Measurements from ENCODE around the gene DPM2. TPM values are rescaled to one million over a fixed set of nuclear protein-coding genes. Genes with fewer than 3 reads are reported as not detected.

Gene DPM2
- total RNA-seq, 5 donors from 2014 or later (not counting 1 experiment from before 2014, with no cell fraction given): 32.3 to 66.5 (median 60.5) TPM

Other genes starting within 250 kb of the DPM2 start
- under 1 TPM in 3 of 5 donors, not detected in 2; 0.13 to 0.44 (median 0.40) TPM for gene CFAP157, start 230.9 kb downstream of the DPM2 start, total RNA-seq
- gene PTRH1, start 222.2 kb downstream of the DPM2 start, total RNA-seq: 10 to 100 TPM in 4 of 5 donors, 1 to 10 TPM in 1; 4.4 to 15.9 (median 12.9) TPM
- gene TTC16, start 221.8 kb downstream of the DPM2 start, total RNA-seq: 10 to 100 TPM in 1 of 5 donors, 1 to 10 TPM in 4; 4.6 to 31.8 (median 6.2) TPM
- 10 to 100 TPM in 3 of 5 donors, 1 to 10 TPM in 2; 7.7 to 18.4 (median 15.5) TPM for gene TOR2A, start 202.6 kb downstream of the DPM2 start, total RNA-seq
- gene SH2D3C, start 159.2 kb downstream of the DPM2 start, total RNA-seq: 10 to 100 TPM; 31.6 to 48.7 (median 47.7) TPM
- gene CDK9, start 151.8 kb downstream of the DPM2 start, total RNA-seq: 100 to 1,000 TPM; 108 to 159 (median 147) TPM
- 100 to 1,000 TPM in 3 of 5 donors, 10 to 100 TPM in 2; 78.4 to 151 (median 139) TPM for gene FPGS, start 135.0 kb downstream of the DPM2 start, total RNA-seq
- 10 to 100 TPM in 1 of 5 donors, 1 to 10 TPM in 4; 6.8 to 16.7 (median 8.8) TPM for gene ENG, start 83.2 kb downstream of the DPM2 start, total RNA-seq
- gene AK1, start 60.2 kb downstream of the DPM2 start, total RNA-seq: 10 to 100 TPM; 40.5 to 54.9 (median 50.4) TPM
- 100 to 1,000 TPM in 2 of 5 donors, 10 to 100 TPM in 3; 73.0 to 123 (median 86.3) TPM for gene ST6GALNAC6, start 38.3 kb downstream of the DPM2 start, total RNA-seq
- 10 to 100 TPM; 24.9 to 40.7 (median 35.1) TPM for gene ST6GALNAC4, start 20.8 kb downstream of the DPM2 start, total RNA-seq
- 1 to 10 TPM in 4 of 5 donors, under 1 TPM in 1; 0.99 to 5.6 (median 2.6) TPM for gene PIP5KL1, start 7.1 kb downstream of the DPM2 start, total RNA-seq
- 100 to 1,000 TPM; 351 to 746 (median 698) TPM for gene EEIG1, start 43.1 kb upstream of the DPM2 start, total RNA-seq
- gene NAIF1, start 129.5 kb upstream of the DPM2 start, total RNA-seq: 10 to 100 TPM; 11.6 to 14.9 (median 13.8) TPM
- 10 to 100 TPM; 11.8 to 21.0 (median 17.3) TPM for gene SLC25A25, start 130.4 kb upstream of the DPM2 start, total RNA-seq
- gene PTGES2, start 189.9 kb upstream of the DPM2 start, total RNA-seq: 10 to 100 TPM; 60.2 to 91.7 (median 79.2) TPM
- not detected for gene LCN2, start 211.6 kb upstream of the DPM2 start, total RNA-seq
- gene BBLN, start 222.4 kb upstream of the DPM2 start, total RNA-seq: 10 to 100 TPM; 50.0 to 85.9 (median 81.4) TPM

Data from T-cell (primary cell).